Tibial nerve (tissue), 4 donors: Measurements from ENCODE around the gene ETFB. TPM values are rescaled to one million over a fixed set of nuclear protein-coding genes. Genes with fewer than 3 reads are reported as not detected.
"Not testable (repeated sequence)": the region's sequence is repeated elsewhere in the genome, so short reads cannot be mapped to it uniquely, and the experiment has no call there.

Experiments used
- DNase-seq, 2 donors: peaks; one replicate each; pipeline ENCODE4 v3.0.0-alpha.2; 2019; ENCODE audit warnings: low spot score in 2 of 2
- H3K27ac ChIP-seq, 4 donors: fragments of 200-600 bp; sonication (generic) in 3 of 4; one replicate each; pipeline ENCODE4 v1.5.1; 2017 to 2019; ENCODE audit warnings: mild to moderate bottlenecking in 1 of 4
- H3K27me3 ChIP-seq, 2 donors: fragments of 200-600 bp; sonication (generic) in 1 of 2; one replicate each; pipeline versions ENCODE4 v1.5.1 to v1.6.0; 2017 to 2019
- H3K36me3 ChIP-seq, 3 donors: fragments of 200-600 bp; sonication (generic); one replicate each; pipeline ENCODE4 v1.5.1; 2018 to 2019
- H3K4me1 ChIP-seq, 4 donors: fragments of 200-600 bp; sonication (generic) in 3 of 4; one replicate each; pipeline ENCODE4 v1.5.1; 2017 to 2019
- H3K4me3 ChIP-seq, 4 donors: fragments of 200-600 bp; sonication (generic) in 3 of 4; one replicate each; pipeline ENCODE4 v1.5.1; 2017 to 2019; ENCODE audit warnings: mild to moderate bottlenecking in 1 of 4, moderate library complexity in 1 of 4
- H3K9me3 ChIP-seq, 4 donors: fragments of 200-600 bp; sonication (generic) in 3 of 4; one replicate each; pipeline ENCODE4 v1.5.1; 2017 to 2019
- CTCF ChIP-seq, 5 experiments: fragments of 200-600 bp in 3 of 5; fragments of 450-650 bp in 2 of 5; sonication (generic) in 3 of 5; IDR thresholded peaks; one replicate each; pipeline ENCODE4 v1.5.1; 2016 to 2019; ENCODE audit warnings: antibody characterized with exemption in 5 of 5, mild to moderate bottlenecking in 3 of 5, moderate library complexity in 2 of 5
- EP300 ChIP-seq, 2 donors: sonication (generic); formaldehyde crosslinking; IDR thresholded peaks; one replicate each; pipeline ENCODE4 v1.6.1; 2017; ENCODE audit warnings: antibody characterized with exemption in 2 of 2, mild to moderate bottlenecking in 1 of 2
- POLR2A ChIP-seq, 2 donors: fragments of 450-650 bp; IDR thresholded peaks; one replicate each; pipeline ENCODE4 v1.6.1; 2017; ENCODE audit warnings: antibody characterized with exemption in 2 of 2, mild to moderate bottlenecking in 2 of 2, moderate library complexity in 2 of 2
- WGBS, 2 donors: methylation state at CpG; one replicate each; pipeline ENCODE4 v1.1.5; 2018; 5-methylcytosine and 5-hydroxymethylcytosine counted together
- total RNA-seq, 4 donors: library from RNA; depleted of rRNA; stranded (reverse); fragments of >200 nt; gene quantifications; one replicate each; pipeline ENCODE4 v1.1.0, GENCODE V29; 2016

The ETFB gene
- total RNA-seq = 100 to 1,000 TPM in 3 of 4 donors, 10 to 100 TPM in 1; 73.2 to 118 (median 101) TPM

- Histone ChIP-seq H3K4me1 (peaks cover 0 to 40% (median 7%) of the 10 kb centered on the region in 4 donors), H3K27ac (peak within 1 kb of the TSS; percentile 97 to 100 (median 98)), H3K4me3 (peak within 1 kb of the TSS; percentile 67 to 84 (median 76)), H3K27me3 (no peaks in the 10 kb centered on the region), H3K9me3 (no peaks in the 10 kb centered on the region), H3K36me3 (no peaks in the 10 kb centered on the region)
- TF ChIP-seq CTCF (IDR thresholded peaks at IDR 0.05) = no peak
- TF ChIP-seq EP300 (IDR thresholded peaks at IDR 0.05) = no peak
- TF ChIP-seq POLR2A (IDR thresholded peaks at IDR 0.05) = no peak
- 1% methylated on average over 10 to 27 of the region's 27 CpGs for WGBS, 2 donors
- DNase-seq = no peak
Observed at GRCh38 chr19:51365965-51366388, at the start of gene ETFB. ETFB (minus strand) TSS chr19:51366388; CDS start chr19:51366326, 62 bp downstream.

- Histone ChIP-seq H3K27me3 (peaks cover 0 to 3% of the 10 kb centered on the region in 2 donors), H3K4me3 (no peak overlapping the region), H3K9me3 (no peaks in the 10 kb centered on the region), H3K36me3 (no peaks in the 10 kb centered on the region), H3K4me1 (no peaks in the 10 kb centered on the region), H3K27ac (no peak overlapping the region)
- DNase-seq = no peak
- 82 to 87% methylated on average over 6 to 11 of the region's 12 CpGs for WGBS, 2 donors
- TF ChIP-seq CTCF (IDR thresholded peaks at IDR 0.05) (no peak), POLR2A (IDR thresholded peaks at IDR 0.05) (no peak), EP300 (IDR thresholded peaks at IDR 0.05) (no peak)
Observed at GRCh38 chr19:51415187-51415586, 49.0 kb upstream of the ETFB start.

- no peaks in the 10 kb centered on the region for H3K27me3 ChIP-seq
- no peak overlapping the region for H3K4me3 ChIP-seq
- TF ChIP-seq EP300 (IDR thresholded peaks at IDR 0.05) = no peak
- no peak for TF ChIP-seq CTCF (IDR thresholded peaks at IDR 0.05)
- TF ChIP-seq POLR2A (IDR thresholded peaks at IDR 0.05) = no peak
- no peaks in the 10 kb centered on the region for H3K4me1 ChIP-seq
- H3K36me3 ChIP-seq = no peaks in the 10 kb centered on the region
- no peak for DNase-seq
- H3K9me3 ChIP-seq = peaks cover 0 to 2% (median 0%) of the 10 kb centered on the region in 4 donors
- no peak overlapping the region for H3K27ac ChIP-seq
- WGBS, 2 donors = 90 to 93% methylated on average over 15 of the region's 15 CpGs
Observed at GRCh38 chr19:51410950-51411748, 45.0 kb upstream of the ETFB start.

- Histone ChIP-seq H3K27me3 (no peaks in the 10 kb centered on the region), H3K4me1 (no peaks in the 10 kb centered on the region), H3K4me3 (no peak overlapping the region), H3K36me3 (no peaks in the 10 kb centered on the region), H3K9me3 (peaks cover 0 to 12% (median 0%) of the 10 kb centered on the region in 4 donors), H3K27ac (no peak overlapping the region)
- WGBS, 2 donors = 49% methylated on average over 6 of the region's 6 CpGs
- no peak for DNase-seq
- peak in 4 of 5 experiments; percentile 12 to 41 (median 20) for TF ChIP-seq CTCF (IDR thresholded peaks at IDR 0.05)
- TF ChIP-seq EP300 (IDR thresholded peaks at IDR 0.05) = no peak
Observed at GRCh38 chr19:51407511-51408131, 41.4 kb upstream of the ETFB start.

- no peaks in the 10 kb centered on the region for H3K36me3 ChIP-seq
- TF ChIP-seq CTCF (IDR thresholded peaks at IDR 0.05) = no peak
- TF ChIP-seq EP300 (IDR thresholded peaks at IDR 0.05) = no peak
- TF ChIP-seq POLR2A (IDR thresholded peaks at IDR 0.05) = no peak
- no peaks in the 10 kb centered on the region for H3K27me3 ChIP-seq
- H3K4me3 ChIP-seq = no peak overlapping the region
- peaks cover 0 to 24% (median 2%) of the 10 kb centered on the region in 4 donors for H3K9me3 ChIP-seq
- H3K4me1 ChIP-seq = no peaks in the 10 kb centered on the region
- H3K27ac ChIP-seq = no peak overlapping the region
- 93 to 94% methylated on average over 9 of the region's 9 CpGs for WGBS, 2 donors
- DNase-seq = no peak
Observed at GRCh38 chr19:51402117-51402516, 35.9 kb upstream of the ETFB start.

GRCh38 chr19:51399936-51400335 is 33.7 kb upstream of the ETFB start:
- 74 to 85% methylated on average over 7 of the region's 7 CpGs for WGBS, 2 donors
- peaks cover 0 to 16% (median 2%) of the 10 kb centered on the region in 4 donors for H3K9me3 ChIP-seq
- H3K36me3 ChIP-seq = not testable (repeated sequence)

More at GRCh38 chr19:51399936-51400335, 33.7 kb upstream of the ETFB start:
- H3K4me3 ChIP-seq, H3K27ac ChIP-seq, H3K27me3 ChIP-seq, DNase-seq, H3K4me1 ChIP-seq: not testable (repeated sequence)
